Transverse colon (tissue), 4 donors: Measurements from ENCODE around the gene MCOLN2. TPM values are rescaled to one million over a fixed set of nuclear protein-coding genes. Genes with fewer than 3 reads are reported as not detected.

Experiments
- DNase-seq: peaks from one replicate; pipeline ENCODE4 v3.0.0-alpha.2; 2019
- H3K27ac ChIP-seq, 4 donors: fragments of 200-600 bp; sonication (generic); 2 replicates each; pipeline ENCODE4 v1.5.1; 2016 to 2018; ENCODE audit warnings: inconsistent platforms in 4 of 4
- H3K27me3 ChIP-seq: fragments of 200-600 bp; sonication (generic); 2 replicates; pipeline ENCODE4 v1.5.1; 2017; ENCODE audit warnings: inconsistent platforms
- H3K36me3 ChIP-seq, 4 donors: fragments of 200-600 bp; sonication (generic); 2 replicates each; pipeline ENCODE4 v1.5.1; 2017 to 2019; ENCODE audit warnings: inconsistent platforms in 4 of 4
- H3K4me1 ChIP-seq, 4 donors: fragments of 200-600 bp; sonication (generic); 2 replicates each; pipeline ENCODE4 v1.5.1; 2017 to 2020; ENCODE audit warnings: inconsistent platforms in 4 of 4
- H3K4me3 ChIP-seq, 4 donors: fragments of 200-600 bp; sonication (generic); 1 replicate in 1 of 4; 2 replicates in 3 of 4; pipeline versions ENCODE4 v1.5.1 to v1.6.1; 2017 to 2019; ENCODE audit warnings: inconsistent platforms in 4 of 4
- H3K9me3 ChIP-seq, 2 donors: fragments of 200-600 bp; sonication (generic); 2 replicates each; pipeline ENCODE4 v1.5.1; 2017 to 2019; ENCODE audit warnings: inconsistent platforms in 2 of 2
- EP300 ChIP-seq: sonication (generic); formaldehyde crosslinking; IDR thresholded peaks from one replicate; pipeline ENCODE4 v1.6.1; 2017; ENCODE audit warnings: antibody characterized with exemption, low read depth
- POLR2A ChIP-seq: fragments of 450-650 bp; IDR thresholded peaks from one replicate; pipeline ENCODE4 v1.6.1; 2016; ENCODE audit warnings: antibody characterized with exemption, mild to moderate bottlenecking, moderate library complexity
- POLR2AphosphoS5 ChIP-seq, 3 donors: sonication (generic); formaldehyde crosslinking; IDR thresholded peaks; one replicate each; pipeline ENCODE4 v1.6.1; 2016; ENCODE audit warnings: antibody characterized with exemption in 3 of 3
- WGBS, 2 donors: methylation state at CpG; one replicate each; pipeline ENCODE4 v1.1.5; 2018; ENCODE audit warnings: low coverage in 1 of 2; 5-methylcytosine and 5-hydroxymethylcytosine counted together
- in situ Hi-C, 4 donors: fragments of 200-750 bp; cut with MboI; loops; one replicate each; pipeline versions ENCODE4 v1.15.0 to v1.15.1; 2017; ENCODE audit warnings: low sequenced_read_pairs in 3 of 4, low pct_ligation_motif_present in 1 of 4, low pct_unique_long_range_greater_than_20kb in 1 of 4
- intact Hi-C: fragments of 100-400 bp; cut with DNase I; formaldehyde crosslinking; loops from one replicate; pipeline ENCODE4 v1.15.1; 2023; ENCODE audit warnings: low total_unique reads
- total RNA-seq, 4 donors: library from RNA; depleted of rRNA; stranded (reverse); fragments of >200 nt; gene quantifications; one replicate each; pipeline ENCODE4 v1.1.0, GENCODE V29; 2016
- TF ChIP-seq, protein P1 (sequence below), 5 experiments: fragments of 200-600 bp in 3 of 5; fragments of 450-650 bp in 2 of 5; sonication (generic) in 3 of 5; IDR thresholded peaks; 1 replicate in 2 of 5; 2 replicates in 3 of 5; pipeline ENCODE4 v1.5.1; 2016 to 2017; ENCODE audit warnings: antibody characterized with exemption in 5 of 5, inconsistent platforms in 3 of 5, mild to moderate bottlenecking in 2 of 5, moderate library complexity in 1 of 5

Gene MCOLN2
- total RNA-seq, 4 donors from 2014 or later = 15.7 to 133 (median 82.7) TPM

DNA sequence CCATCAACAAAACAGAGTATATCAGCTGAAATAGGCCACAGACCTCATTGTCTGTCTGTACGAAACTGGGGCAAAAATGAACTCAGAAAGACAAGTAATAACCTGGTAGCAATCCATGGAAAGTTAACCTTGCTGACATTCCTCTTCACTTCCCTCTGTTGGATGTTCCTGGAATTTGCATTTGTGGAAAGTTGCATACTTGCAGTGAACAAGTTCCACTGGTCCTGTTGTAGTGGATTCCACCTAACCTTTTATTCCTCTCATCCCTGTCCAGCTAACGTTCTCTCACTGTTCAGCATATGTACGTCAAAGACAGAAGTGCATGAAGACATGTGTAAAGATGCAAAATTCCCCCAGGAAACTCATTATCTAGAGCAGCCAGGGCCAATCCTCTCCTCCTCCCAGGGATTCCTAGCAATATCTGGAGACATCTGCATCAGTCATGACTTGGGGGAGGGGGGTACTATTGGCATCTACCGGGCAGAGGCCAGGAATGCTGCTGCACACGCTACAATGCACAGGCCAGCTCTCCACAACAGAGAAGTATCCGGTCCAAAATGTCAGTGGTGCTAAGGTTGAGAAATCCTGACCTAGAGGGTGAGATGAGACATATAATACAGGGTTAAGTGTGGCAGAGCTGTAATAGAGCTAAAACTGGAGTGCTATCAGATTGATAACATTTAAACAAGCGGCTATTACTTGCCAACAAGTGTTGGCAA, 112.1 kb downstream of the MCOLN2 start:
- WGBS, 2 donors = 62 to 78% methylated on average over 3 to 7 of the region's 7 CpGs
- intact Hi-C loops (no loop called here), in situ Hi-C loops (no loop called here)
- Histone ChIP-seq H3K9me3 (no peaks in the 10 kb centered on the region), H3K4me3 (no peak overlapping the region), H3K27ac (no peak overlapping the region), H3K36me3 (no peaks in the 10 kb centered on the region), H3K27me3 (no peaks in the 10 kb centered on the region), H3K4me1 (no peaks in the 10 kb centered on the region)
- no peak for TF ChIP-seq POLR2A
- no peak for DNase-seq

DNA sequence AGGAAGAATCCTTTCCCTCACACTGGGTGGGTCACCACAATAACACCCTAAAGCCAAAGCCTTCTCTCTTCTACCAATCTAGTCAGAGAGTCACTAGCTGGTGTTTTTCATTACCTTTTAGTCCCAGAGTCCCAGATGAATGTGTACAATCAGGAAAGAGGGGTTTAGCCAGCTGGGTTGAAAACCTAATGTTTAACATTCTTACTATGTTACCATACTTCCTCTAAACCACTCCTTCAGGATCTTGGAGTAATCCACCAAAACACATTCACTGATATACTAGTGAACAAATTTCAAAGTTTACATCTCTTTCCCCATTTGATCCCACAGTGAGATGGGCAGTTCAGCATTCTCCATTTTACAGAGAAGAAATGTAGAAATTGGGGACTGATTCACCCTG, 113.6 kb downstream of the MCOLN2 start:
- no peaks in the 10 kb centered on the region for H3K9me3 ChIP-seq
- TF ChIP-seq POLR2A (no peak), POLR2AphosphoS5 (IDR thresholded peaks at IDR 0.05) (no peak), EP300 (no peak)
- TF ChIP-seq, protein P1, sequence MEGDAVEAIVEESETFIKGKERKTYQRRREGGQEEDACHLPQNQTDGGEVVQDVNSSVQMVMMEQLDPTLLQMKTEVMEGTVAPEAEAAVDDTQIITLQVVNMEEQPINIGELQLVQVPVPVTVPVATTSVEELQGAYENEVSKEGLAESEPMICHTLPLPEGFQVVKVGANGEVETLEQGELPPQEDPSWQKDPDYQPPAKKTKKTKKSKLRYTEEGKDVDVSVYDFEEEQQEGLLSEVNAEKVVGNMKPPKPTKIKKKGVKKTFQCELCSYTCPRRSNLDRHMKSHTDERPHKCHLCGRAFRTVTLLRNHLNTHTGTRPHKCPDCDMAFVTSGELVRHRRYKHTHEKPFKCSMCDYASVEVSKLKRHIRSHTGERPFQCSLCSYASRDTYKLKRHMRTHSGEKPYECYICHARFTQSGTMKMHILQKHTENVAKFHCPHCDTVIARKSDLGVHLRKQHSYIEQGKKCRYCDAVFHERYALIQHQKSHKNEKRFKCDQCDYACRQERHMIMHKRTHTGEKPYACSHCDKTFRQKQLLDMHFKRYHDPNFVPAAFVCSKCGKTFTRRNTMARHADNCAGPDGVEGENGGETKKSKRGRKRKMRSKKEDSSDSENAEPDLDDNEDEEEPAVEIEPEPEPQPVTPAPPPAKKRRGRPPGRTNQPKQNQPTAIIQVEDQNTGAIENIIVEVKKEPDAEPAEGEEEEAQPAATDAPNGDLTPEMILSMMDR (IDR thresholded peaks at IDR 0.05) = no peak
- in situ Hi-C loops (no loop called here), intact Hi-C loops (no loop called here)
- DNase-seq = no peak
- no peak overlapping the region for H3K27ac ChIP-seq
- no peaks in the 10 kb centered on the region for H3K36me3 ChIP-seq
- no peak overlapping the region for H3K4me3 ChIP-seq
- no peaks in the 10 kb centered on the region for H3K27me3 ChIP-seq
- no peaks in the 10 kb centered on the region for H3K4me1 ChIP-seq

DNA sequence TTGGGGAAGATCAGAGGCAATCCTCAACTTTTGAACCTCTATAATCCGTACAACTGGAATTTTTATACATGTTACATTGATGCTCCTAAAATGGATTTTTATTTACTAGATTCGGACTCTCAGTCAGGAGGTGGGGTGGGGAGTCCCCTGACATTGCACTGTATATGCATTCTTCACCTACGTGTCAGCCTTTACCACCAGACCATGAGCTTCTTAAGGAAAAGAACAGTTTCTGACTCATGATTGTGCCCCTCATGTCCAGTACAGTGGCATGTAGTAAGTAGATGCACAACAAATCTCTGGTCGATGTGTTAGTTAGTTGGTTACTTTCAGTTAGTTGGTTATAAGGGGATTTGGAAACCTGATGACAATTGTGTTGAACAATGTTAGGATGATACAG, 119.3 kb downstream of the MCOLN2 start:
- in situ Hi-C loops = no loop called here
- TF ChIP-seq POLR2A (no peak), POLR2AphosphoS5 (IDR thresholded peaks at IDR 0.05) (no peak), EP300 (no peak)
- TF ChIP-seq, protein P1 (IDR thresholded peaks at IDR 0.05) = no peak
- Histone ChIP-seq H3K36me3 (no peaks in the 10 kb centered on the region), H3K27me3 (no peaks in the 10 kb centered on the region), H3K4me1 (no peaks in the 10 kb centered on the region), H3K4me3 (no peak overlapping the region), H3K9me3 (no peaks in the 10 kb centered on the region), H3K27ac (no peak overlapping the region)
- no peak for DNase-seq
- WGBS, 2 donors = 72 to 84% methylated on average over 3 to 4 of the region's 4 CpGs
- intact Hi-C loops = no loop called here

DNA sequence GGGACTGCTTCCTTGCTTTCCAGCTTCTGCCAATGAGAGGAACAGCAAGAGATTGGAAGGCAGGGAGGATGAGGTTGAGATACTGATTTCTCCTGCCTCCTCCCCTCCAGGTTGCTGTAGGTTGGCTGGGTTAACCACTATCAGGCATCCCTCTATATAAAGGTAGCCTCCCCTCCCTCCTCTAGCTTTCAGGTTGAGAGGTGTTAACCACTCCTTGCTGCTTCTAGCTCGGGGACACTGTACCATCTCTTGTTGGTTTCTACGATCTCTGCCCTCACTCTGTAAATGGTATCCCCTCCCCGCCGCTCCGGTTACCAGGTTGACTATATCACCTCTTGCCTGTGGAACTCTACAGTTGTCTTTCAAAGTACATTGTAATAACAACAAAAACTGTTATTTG, 120.6 kb downstream of the MCOLN2 start:
- DNase-seq = no peak
- no peaks in the 10 kb centered on the region for H3K4me1 ChIP-seq
- no peak for TF ChIP-seq POLR2AphosphoS5 (IDR thresholded peaks at IDR 0.05)
- H3K9me3 ChIP-seq = no peaks in the 10 kb centered on the region
- no peak overlapping the region for H3K4me3 ChIP-seq
- no peaks in the 10 kb centered on the region for H3K27me3 ChIP-seq
- no peaks in the 10 kb centered on the region for H3K36me3 ChIP-seq
- intact Hi-C loops = no loop called here
- H3K27ac ChIP-seq = no peak overlapping the region
- in situ Hi-C loops = no loop called here
- WGBS, 2 donors = 20 to 83% methylated on average over 1 to 5 of the region's 5 CpGs

Other genes starting within 250 kb of the MCOLN2 start
- 10 to 100 TPM in 1 of 4 donors, 1 to 10 TPM in 2, not detected in 1; 3.5 to 10.9 (median 4.1) TPM for gene LPAR3, start 103.9 kb downstream of the MCOLN2 start, total RNA-seq
- gene MCOLN3, start 51.4 kb upstream of the MCOLN2 start, total RNA-seq = 1 to 10 TPM in 2 of 4 donors, not detected in 2; 1.9 to 7.6 TPM
- gene SYDE2, start 203.9 kb upstream of the MCOLN2 start, total RNA-seq = 10 to 100 TPM; 10.1 to 28.8 (median 15.4) TPM